Upper lobe of right lung (tissue), 1 donor: Measurements from ENCODE around the gene NKD2. TPM values are rescaled to one million over a fixed set of nuclear protein-coding genes. Genes with fewer than 3 reads are reported as not detected.

Source experiments
- ATAC-seq: fragments of 200-7000 bp; cut with Tn5 transposase; one replicate; pipeline ENCODE4 v1.9.1; 2020; ENCODE audit warnings: mild to moderate bottlenecking, moderate library complexity
- DNase-seq: peaks from one replicate; pipeline ENCODE4 v3.0.0-alpha.2; 2020
- H3K27ac ChIP-seq: fragments of 200-600 bp; one replicate; pipeline ENCODE4 v1.8.0; 2022
- H3K27me3 ChIP-seq: fragments of 200-600 bp; one replicate; pipeline ENCODE4 v1.8.0; 2022; ENCODE audit warnings: mild to moderate bottlenecking
- H3K36me3 ChIP-seq: fragments of 200-600 bp; one replicate; pipeline ENCODE4 v1.8.0; 2022
- H3K4me1 ChIP-seq: fragments of 200-600 bp; one replicate; pipeline ENCODE4 v1.8.0; 2022
- H3K4me3 ChIP-seq: fragments of 200-600 bp; one replicate; pipeline ENCODE4 v1.8.0; 2022; ENCODE audit warnings: mild to moderate bottlenecking
- H3K9me3 ChIP-seq: fragments of 200-600 bp; one replicate; pipeline ENCODE4 v1.8.0; 2022
- intact Hi-C: fragments of 100-400 bp; cut with DNase I; formaldehyde crosslinking; loops from one replicate; pipeline ENCODE4 v1.11.0; 2022
- total RNA-seq: library from RNA; stranded (reverse); fragmentation: NEBNext Ultra II Directional; extraction: Animal tissue kit (Norgen Biotek cat#: 25700); gene quantifications from one replicate; pipeline ENCODE4 v1.2.1, GENCODE V29; 2021
- TF ChIP-seq, protein P1 (sequence below): fragments of 200-600 bp; IDR thresholded peaks from one replicate; pipeline ENCODE4 v1.8.0; 2022; ENCODE audit warnings: antibody characterized with exemption
- donor health status: DM: no; HTN: yes; CAD: no; lungs with severe emphysema.

The NKD2 gene
- total RNA-seq, 1 donor from 2014 or later: 64.4 TPM

DNA sequence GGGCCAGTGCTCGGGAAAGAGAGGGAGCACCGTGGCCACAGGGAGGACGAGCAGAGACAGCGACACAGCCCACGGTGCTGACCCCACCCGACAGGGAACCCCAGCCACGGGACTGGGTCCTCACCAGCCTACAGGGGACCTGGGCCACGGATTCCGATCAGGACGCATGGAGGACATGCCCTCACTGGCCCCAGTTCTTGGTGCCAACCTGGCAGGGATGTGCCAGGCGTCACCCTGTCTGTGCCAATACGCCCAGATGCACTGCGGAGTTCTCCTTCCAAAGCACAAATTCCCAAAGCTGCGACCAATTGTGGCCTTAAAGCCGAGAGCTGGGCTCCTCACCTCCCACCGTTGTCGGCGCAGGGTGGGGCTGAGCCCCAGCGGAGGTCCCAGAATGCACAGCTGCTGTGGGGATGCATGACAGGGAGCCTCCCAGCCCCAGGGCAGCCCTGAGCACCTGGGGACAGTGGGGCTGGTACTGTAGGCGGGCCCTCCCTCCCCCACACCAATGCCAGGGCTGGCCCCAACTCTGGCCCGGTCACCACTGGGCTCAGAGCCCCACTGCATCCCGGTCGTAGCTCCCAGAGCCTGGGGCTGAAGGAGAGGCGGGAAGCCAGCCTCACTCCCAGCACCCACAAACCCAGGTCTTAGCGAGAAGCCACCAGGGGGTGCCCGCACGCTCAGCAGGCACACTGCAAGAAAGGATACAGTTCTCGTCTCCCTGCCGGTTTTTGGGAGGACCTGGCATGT lies 44.2 kb downstream of the NKD2 start:
- Histone ChIP-seq H3K27me3 (no peaks in the 10 kb centered on the region), H3K27ac (no peak overlapping the region), H3K4me3 (no peak overlapping the region), H3K9me3 (no peaks in the 10 kb centered on the region), H3K4me1 (no peaks in the 10 kb centered on the region), H3K36me3 (peaks cover 45% of the 10 kb centered on the region)
- TF ChIP-seq, protein P1, sequence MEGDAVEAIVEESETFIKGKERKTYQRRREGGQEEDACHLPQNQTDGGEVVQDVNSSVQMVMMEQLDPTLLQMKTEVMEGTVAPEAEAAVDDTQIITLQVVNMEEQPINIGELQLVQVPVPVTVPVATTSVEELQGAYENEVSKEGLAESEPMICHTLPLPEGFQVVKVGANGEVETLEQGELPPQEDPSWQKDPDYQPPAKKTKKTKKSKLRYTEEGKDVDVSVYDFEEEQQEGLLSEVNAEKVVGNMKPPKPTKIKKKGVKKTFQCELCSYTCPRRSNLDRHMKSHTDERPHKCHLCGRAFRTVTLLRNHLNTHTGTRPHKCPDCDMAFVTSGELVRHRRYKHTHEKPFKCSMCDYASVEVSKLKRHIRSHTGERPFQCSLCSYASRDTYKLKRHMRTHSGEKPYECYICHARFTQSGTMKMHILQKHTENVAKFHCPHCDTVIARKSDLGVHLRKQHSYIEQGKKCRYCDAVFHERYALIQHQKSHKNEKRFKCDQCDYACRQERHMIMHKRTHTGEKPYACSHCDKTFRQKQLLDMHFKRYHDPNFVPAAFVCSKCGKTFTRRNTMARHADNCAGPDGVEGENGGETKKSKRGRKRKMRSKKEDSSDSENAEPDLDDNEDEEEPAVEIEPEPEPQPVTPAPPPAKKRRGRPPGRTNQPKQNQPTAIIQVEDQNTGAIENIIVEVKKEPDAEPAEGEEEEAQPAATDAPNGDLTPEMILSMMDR: no peak
- ATAC-seq (no peak), DNase-seq (no peak)
- intact Hi-C loops: no loop called here

DNA sequence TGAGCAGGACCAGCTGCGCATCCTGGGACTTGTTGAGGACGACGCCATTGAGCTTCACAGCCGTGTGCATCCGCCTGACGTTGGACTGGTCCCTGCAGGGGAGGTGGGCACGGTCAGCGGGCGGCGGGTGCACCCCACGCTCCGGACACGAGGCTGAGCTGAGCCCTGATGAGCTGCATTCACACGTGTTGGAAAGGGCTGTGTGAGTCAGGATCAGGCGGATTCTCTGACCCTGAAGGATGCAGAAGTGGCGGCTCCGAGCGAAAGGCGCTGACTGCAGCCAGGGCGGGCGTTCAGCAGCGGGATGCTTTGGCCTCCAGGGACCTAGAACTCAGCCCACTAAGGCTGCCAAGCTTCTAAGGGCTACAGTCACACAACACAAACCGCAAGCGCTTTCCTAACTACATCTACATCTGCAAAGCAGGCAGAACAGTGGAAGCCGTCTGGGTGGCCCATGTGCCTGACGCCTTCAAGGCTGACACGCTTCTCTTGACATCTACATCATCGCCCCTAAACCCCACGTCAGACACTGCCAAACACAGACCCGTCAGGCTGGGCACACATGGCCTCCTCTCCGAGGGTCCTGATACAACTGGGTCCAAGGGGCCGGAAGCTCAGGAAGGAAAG lies 44.9 kb downstream of the NKD2 start:
- Histone ChIP-seq H3K27me3 (no peaks in the 10 kb centered on the region), H3K9me3 (no peaks in the 10 kb centered on the region), H3K36me3 (peaks cover 50% of the 10 kb centered on the region), H3K4me3 (no peak overlapping the region), H3K27ac (no peak overlapping the region), H3K4me1 (no peaks in the 10 kb centered on the region)
- intact Hi-C loops: no loop called here
- no peak for ATAC-seq
- TF ChIP-seq, protein P1: no peak
- DNase-seq: no peak

DNA sequence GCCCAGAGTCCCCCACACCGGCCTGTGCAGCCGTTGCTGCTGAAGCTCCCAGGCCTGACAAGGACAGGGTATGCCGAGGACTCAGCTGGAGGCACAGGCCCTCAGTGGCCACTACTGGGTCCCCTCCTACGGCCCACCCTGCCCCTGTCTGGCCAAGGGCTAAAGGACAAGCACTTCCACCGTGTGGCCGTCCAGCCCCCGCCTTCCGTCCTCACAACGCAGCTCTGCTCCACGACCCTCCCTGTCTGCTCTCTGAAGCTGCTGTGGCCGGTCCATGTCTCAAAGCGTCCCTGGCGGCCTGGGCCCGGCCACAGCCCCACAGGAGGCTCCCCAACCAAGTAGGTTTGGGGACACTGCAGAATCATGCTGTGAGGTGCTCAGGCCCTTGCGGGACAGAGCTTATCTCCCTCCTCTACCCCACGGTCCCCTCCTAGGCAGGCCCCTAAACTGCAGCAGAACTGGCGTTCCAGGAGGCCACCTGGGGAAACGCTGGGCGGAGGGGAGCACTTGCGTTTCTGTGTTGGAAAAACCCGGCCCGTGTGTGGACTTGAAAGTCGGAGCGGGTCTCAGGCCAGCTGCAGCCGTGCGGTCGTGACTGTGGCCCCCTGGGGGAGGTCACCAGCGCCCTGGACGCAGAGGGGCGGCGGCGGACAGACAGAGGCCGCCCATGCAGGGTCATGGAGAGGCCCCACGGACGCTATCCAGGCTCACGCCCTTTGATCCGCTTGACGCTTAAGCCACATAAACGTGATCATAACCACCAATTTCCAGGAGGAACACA lies 45.6 kb downstream of the NKD2 start:
- TF ChIP-seq, protein P1: no peak
- H3K4me3 ChIP-seq: no peak overlapping the region
- no peak overlapping the region for H3K27ac ChIP-seq
- no peak for DNase-seq
- ATAC-seq: no peak
- H3K4me1 ChIP-seq: no peaks in the 10 kb centered on the region
- H3K27me3 ChIP-seq: no peaks in the 10 kb centered on the region
- no peaks in the 10 kb centered on the region for H3K9me3 ChIP-seq
- intact Hi-C loops: no loop called here
- peaks cover 57% of the 10 kb centered on the region for H3K36me3 ChIP-seq

DNA sequence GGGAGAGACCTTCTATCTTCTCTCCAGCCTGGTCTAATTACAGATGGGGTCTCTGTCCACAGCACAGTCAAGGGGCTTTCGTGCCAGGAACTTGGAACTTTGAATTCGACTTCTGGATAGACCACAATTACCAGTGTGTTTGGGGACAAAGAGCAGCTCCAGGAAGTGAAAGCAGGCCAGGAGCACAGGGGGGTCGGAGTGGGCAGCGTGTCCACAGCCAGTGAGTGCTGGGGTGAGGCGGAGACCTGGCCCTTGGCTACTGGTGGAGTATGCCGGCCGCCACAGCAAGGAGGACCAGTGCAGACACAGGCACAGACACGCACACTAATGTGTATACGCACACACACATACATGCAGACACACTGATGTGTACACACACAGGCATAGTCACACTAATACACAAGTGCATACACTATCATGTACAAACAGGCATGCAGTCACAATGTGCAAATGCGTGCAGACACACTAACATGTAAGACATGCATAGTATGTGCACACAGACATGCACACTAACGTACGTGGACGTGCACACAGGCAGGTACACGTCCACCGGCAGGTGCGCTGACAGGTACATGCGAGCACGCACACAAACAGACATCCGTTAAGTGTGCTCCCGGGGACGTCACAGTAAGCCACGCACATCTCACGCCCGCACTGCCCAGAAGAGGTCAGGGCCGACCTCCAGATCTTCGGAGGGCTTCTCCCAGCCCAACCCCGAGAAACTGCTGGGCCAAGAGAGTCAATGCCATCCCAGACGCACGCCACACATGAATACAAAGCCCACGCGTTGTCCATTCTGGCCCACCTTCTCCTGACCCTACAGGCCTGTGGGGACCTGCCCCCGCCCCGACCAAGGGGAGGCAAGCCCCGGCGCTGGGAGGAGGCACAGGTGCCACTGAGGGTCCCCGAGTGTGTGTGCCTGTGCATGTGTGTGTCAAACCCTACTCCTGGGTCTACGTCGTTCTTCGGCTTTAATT lies 46.5 kb downstream of the NKD2 start:
- Histone ChIP-seq H3K4me1 (no peaks in the 10 kb centered on the region), H3K27me3 (no peaks in the 10 kb centered on the region), H3K9me3 (no peaks in the 10 kb centered on the region), H3K4me3 (no peak overlapping the region), H3K27ac (no peak overlapping the region), H3K36me3 (peaks cover 66% of the 10 kb centered on the region)
- intact Hi-C loops: no loop called here
- ATAC-seq (no peak), DNase-seq (no peak)
- TF ChIP-seq, protein P1: no peak
